Uterus (tissue), 2 donors: ENCODE measurements around the gene GALNT11.

Source experiments
- POLR2A ChIP-seq, 2 donors: fragments of 450-650 bp; IDR thresholded peaks; one replicate each; pipeline ENCODE4 v1.6.1; 2016; ENCODE audit warnings: antibody characterized with exemption in 2 of 2, mild to moderate bottlenecking in 1 of 2, moderate library complexity in 1 of 2
- TF ChIP-seq, protein P1 (sequence below), 4 experiments: fragments of 200-600 bp in 2 of 4; fragments of 450-650 bp in 2 of 4; sonication (generic) in 2 of 4; IDR thresholded peaks; one replicate each; pipeline ENCODE4 v1.5.1; 2016 to 2019; ENCODE audit warnings: antibody characterized with exemption in 4 of 4, mild to moderate bottlenecking in 2 of 4, moderate library complexity in 1 of 4

DNA sequence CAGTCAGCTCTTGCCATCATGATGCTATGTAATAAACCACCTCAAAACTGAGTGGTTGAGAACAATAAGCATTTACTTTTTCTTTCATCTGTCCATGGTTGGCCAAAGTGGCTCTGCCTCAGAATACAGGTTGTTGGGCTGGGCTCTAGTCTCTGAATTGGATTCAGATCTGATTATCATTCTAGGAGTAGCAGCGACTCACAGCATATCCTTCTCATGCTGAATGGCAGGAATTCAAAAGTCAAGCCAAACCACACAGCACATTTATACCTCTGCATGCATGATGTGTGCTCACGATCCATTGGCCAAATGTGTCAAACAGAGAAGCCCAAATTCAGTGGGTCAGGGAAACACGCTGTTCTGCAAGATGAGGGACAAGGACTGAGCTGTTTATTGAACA, 13.6 kb upstream of the GALNT11 start:
- TF ChIP-seq, protein P1, sequence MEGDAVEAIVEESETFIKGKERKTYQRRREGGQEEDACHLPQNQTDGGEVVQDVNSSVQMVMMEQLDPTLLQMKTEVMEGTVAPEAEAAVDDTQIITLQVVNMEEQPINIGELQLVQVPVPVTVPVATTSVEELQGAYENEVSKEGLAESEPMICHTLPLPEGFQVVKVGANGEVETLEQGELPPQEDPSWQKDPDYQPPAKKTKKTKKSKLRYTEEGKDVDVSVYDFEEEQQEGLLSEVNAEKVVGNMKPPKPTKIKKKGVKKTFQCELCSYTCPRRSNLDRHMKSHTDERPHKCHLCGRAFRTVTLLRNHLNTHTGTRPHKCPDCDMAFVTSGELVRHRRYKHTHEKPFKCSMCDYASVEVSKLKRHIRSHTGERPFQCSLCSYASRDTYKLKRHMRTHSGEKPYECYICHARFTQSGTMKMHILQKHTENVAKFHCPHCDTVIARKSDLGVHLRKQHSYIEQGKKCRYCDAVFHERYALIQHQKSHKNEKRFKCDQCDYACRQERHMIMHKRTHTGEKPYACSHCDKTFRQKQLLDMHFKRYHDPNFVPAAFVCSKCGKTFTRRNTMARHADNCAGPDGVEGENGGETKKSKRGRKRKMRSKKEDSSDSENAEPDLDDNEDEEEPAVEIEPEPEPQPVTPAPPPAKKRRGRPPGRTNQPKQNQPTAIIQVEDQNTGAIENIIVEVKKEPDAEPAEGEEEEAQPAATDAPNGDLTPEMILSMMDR (IDR thresholded peaks at IDR 0.05), result no peak
- TF ChIP-seq POLR2A (IDR thresholded peaks at IDR 0.05), result no peak
